ENCODE data around the gene THOC2. TPM values are rescaled to one million over a fixed set of nuclear protein-coding genes. Genes with fewer than 3 reads are reported as not detected.
"Not testable (repeated sequence)": the region's sequence is repeated elsewhere in the genome, so short reads cannot be mapped to it uniquely, and the experiment has no call there.

Gene THOC2, protein sequence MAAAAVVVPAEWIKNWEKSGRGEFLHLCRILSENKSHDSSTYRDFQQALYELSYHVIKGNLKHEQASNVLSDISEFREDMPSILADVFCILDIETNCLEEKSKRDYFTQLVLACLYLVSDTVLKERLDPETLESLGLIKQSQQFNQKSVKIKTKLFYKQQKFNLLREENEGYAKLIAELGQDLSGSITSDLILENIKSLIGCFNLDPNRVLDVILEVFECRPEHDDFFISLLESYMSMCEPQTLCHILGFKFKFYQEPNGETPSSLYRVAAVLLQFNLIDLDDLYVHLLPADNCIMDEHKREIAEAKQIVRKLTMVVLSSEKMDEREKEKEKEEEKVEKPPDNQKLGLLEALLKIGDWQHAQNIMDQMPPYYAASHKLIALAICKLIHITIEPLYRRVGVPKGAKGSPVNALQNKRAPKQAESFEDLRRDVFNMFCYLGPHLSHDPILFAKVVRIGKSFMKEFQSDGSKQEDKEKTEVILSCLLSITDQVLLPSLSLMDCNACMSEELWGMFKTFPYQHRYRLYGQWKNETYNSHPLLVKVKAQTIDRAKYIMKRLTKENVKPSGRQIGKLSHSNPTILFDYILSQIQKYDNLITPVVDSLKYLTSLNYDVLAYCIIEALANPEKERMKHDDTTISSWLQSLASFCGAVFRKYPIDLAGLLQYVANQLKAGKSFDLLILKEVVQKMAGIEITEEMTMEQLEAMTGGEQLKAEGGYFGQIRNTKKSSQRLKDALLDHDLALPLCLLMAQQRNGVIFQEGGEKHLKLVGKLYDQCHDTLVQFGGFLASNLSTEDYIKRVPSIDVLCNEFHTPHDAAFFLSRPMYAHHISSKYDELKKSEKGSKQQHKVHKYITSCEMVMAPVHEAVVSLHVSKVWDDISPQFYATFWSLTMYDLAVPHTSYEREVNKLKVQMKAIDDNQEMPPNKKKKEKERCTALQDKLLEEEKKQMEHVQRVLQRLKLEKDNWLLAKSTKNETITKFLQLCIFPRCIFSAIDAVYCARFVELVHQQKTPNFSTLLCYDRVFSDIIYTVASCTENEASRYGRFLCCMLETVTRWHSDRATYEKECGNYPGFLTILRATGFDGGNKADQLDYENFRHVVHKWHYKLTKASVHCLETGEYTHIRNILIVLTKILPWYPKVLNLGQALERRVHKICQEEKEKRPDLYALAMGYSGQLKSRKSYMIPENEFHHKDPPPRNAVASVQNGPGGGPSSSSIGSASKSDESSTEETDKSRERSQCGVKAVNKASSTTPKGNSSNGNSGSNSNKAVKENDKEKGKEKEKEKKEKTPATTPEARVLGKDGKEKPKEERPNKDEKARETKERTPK (N-terminal part only)
- 64.9 TPM for total RNA-seq (2013)
- 10 to 100 TPM; 12.5 to 44.7 (median 21.4) TPM for polyA plus RNA-seq
- 22.6 and 23.0 TPM in 2 replicates for polyA minus RNA-seq
- total RNA-seq: 41.2 to 126 (median 95.2) reads per million in 11 experiments

DNA sequence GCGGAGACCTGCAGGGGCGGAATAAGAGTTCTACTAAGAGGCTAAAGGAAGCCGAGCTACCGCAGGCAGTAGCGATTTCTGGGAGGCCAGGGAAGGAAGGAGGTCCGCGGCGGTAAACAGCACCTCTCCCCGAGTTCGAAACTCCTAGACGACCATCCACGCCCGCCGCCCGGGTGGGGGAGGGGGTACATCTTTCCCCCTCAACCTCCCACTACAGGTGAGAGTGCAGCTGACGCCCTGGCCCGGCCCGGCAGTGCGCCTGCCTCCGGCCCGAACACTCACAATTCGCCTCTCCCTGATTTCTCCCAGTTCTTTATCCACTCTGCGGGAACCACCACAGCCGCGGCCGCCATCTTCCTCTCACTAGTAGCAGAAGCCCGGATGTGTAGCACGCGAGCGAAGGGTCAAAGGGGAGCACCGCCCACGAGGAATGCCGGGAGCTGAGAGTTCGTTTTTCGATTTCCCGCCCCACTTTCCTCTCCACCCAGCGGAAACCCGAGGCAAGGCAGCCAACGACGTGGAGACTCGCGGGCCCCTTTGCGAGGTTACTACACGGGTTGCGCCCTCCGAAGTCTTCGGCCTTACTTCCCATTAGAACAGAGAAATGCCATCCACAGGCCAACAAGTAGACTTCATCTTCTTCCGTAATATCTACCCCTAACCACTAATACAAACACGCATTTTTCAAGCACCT lies at the start of gene THOC2:
TSS of gene THOC2 (minus strand) at position 383 of the 694 bp plus-strand sequence. CDS start at position 353, 30 bp downstream.
- H3K4me3 Mint-ChIP-seq: peak within 1 kb of the TSS; percentile 94 to 95
- peaks cover 0 to 17% (median 11%) of the 10 kb centered on the region in 7 donors for H3K9me3 Mint-ChIP-seq
- H4K20me1 ChIP-seq (ENCODE audit: insufficient read depth, low read length): peaks cover 18% of the 10 kb centered on the region
- TF ChIP-seq, protein P1, sequence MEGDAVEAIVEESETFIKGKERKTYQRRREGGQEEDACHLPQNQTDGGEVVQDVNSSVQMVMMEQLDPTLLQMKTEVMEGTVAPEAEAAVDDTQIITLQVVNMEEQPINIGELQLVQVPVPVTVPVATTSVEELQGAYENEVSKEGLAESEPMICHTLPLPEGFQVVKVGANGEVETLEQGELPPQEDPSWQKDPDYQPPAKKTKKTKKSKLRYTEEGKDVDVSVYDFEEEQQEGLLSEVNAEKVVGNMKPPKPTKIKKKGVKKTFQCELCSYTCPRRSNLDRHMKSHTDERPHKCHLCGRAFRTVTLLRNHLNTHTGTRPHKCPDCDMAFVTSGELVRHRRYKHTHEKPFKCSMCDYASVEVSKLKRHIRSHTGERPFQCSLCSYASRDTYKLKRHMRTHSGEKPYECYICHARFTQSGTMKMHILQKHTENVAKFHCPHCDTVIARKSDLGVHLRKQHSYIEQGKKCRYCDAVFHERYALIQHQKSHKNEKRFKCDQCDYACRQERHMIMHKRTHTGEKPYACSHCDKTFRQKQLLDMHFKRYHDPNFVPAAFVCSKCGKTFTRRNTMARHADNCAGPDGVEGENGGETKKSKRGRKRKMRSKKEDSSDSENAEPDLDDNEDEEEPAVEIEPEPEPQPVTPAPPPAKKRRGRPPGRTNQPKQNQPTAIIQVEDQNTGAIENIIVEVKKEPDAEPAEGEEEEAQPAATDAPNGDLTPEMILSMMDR (IDR thresholded peaks at IDR 0.05): peak; percentile 7
- peaks cover 0 to 2% of the 10 kb centered on the region in 2 donors for H3K36me3 Mint-ChIP-seq
- H3K4me1 ChIP-seq (ENCODE audit: control insufficient read depth in 1 of 2, insufficient read depth in 2 of 2, low read length in 2 of 2): peaks cover 16 to 24% of the 10 kb centered on the region in 2 donors
- H3K27ac ChIP-seq (ENCODE audit: low read depth in 1 of 2, low read length in 2 of 2): peak within 1 kb of the TSS; percentile 74 to 85
- H2AFZ ChIP-seq (ENCODE audit: insufficient read depth, low read depth, low read length, poor library complexity, severe bottlenecking): peak within 1 kb of the TSS; percentile 78
- H3K27me3 Mint-ChIP-seq (ENCODE audit: low read depth in 3 of 3): peaks cover 0 to 6% (median 0%) of the 10 kb centered on the region in 3 donors
- H3K36me3 ChIP-seq (replicated peaks in 1 of 2; ENCODE audit: control insufficient read depth in 1 of 2, insufficient read depth in 2 of 2, low read length in 2 of 2): no peaks in the 10 kb centered on the region
- H3K4me1 Mint-ChIP-seq: peaks cover 35% of the 10 kb centered on the region
- peak; percentile 73 to 77 (median 75) for DNase-seq
- H3K27ac Mint-ChIP-seq: peak within 1 kb of the TSS; percentile 88 to 94 (median 92)
- peaks cover 51% of the 10 kb centered on the region for H3K79me2 ChIP-seq (ENCODE audit: insufficient read depth, low read length)
- intact Hi-C loops (cut with micrococcal nuclease): no loop called here
- peak within 1 kb of the TSS; percentile 81 to 93 (median 89) for H3K4me3 ChIP-seq (replicated peaks in 1 of 3; ENCODE audit: low read depth in 2 of 3, low read length in 3 of 3)
- H3K9me3 ChIP-seq (replicated peaks in 1 of 2; ENCODE audit: control insufficient read depth in 1 of 2, insufficient read depth in 1 of 2, low read length in 2 of 2): no peaks in the 10 kb centered on the region
- peak within 1 kb of the TSS; percentile 86 for H3K4me2 ChIP-seq (replicated peaks; ENCODE audit: extremely low read depth, low read length, poor library complexity, severe bottlenecking)
- H3K27me3 ChIP-seq (ENCODE audit: control insufficient read depth in 2 of 2, insufficient read depth in 2 of 2, low read length in 2 of 2): no peaks in the 10 kb centered on the region
- 0% methylated on average over 12 of the region's 49 CpGs for WGBS (ENCODE audit: insufficient coverage)
- peak within 1 kb of the TSS; percentile 74 for H3K9ac ChIP-seq (ENCODE audit: insufficient read depth, low read length, poor library complexity, severe bottlenecking)

DNA sequence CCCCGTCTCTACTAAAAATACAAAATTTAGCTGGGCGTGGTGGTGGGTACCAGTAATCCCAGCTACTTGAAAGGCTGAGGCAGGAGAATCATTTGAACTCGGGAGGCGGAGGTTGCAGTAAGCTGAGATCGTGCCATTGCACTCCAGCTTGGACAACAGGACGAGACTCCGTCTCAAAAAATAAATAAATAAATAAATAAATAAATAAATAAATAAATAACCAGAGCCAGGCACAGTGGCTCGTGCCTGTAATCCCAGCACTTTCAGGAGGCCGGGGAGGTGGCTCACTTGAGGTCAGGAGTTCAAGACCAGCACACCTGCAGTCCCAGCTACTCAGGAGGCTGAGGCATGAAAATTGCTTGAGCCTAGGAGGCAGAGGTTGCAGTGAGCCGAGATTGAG lies 48.9 kb upstream of the THOC2 start:
- intact Hi-C loops (cut with micrococcal nuclease); H4K20me1 ChIP-seq (ENCODE audit: insufficient read depth, low read length); H3K79me2 ChIP-seq (ENCODE audit: insufficient read depth, low read length); H3K4me3 Mint-ChIP-seq; H3K9me3 ChIP-seq (replicated peaks in 1 of 2; ENCODE audit: control insufficient read depth in 1 of 2, insufficient read depth in 1 of 2, low read length in 2 of 2); H3K27me3 Mint-ChIP-seq (ENCODE audit: low read depth in 3 of 3); H3K9me3 Mint-ChIP-seq; H3K4me1 Mint-ChIP-seq; H3K27ac Mint-ChIP-seq; H3K4me2 ChIP-seq (replicated peaks; ENCODE audit: extremely low read depth, low read length, poor library complexity, severe bottlenecking); H2AFZ ChIP-seq (ENCODE audit: insufficient read depth, low read depth, low read length, poor library complexity, severe bottlenecking); DNase-seq; H3K4me3 ChIP-seq (replicated peaks in 1 of 3; ENCODE audit: low read depth in 2 of 3, low read length in 3 of 3); H3K9ac ChIP-seq (ENCODE audit: insufficient read depth, low read length, poor library complexity, severe bottlenecking); H3K27me3 ChIP-seq (ENCODE audit: control insufficient read depth in 2 of 2, insufficient read depth in 2 of 2, low read length in 2 of 2); H3K36me3 Mint-ChIP-seq; H3K27ac ChIP-seq (ENCODE audit: low read depth in 1 of 2, low read length in 2 of 2); H3K36me3 ChIP-seq (replicated peaks in 1 of 2; ENCODE audit: control insufficient read depth in 1 of 2, insufficient read depth in 2 of 2, low read length in 2 of 2); H3K4me1 ChIP-seq (ENCODE audit: control insufficient read depth in 1 of 2, insufficient read depth in 2 of 2, low read length in 2 of 2): not testable (repeated sequence)
- 100% methylated on average over 2 of the region's 10 CpGs for WGBS (ENCODE audit: insufficient coverage)

All from CD14-positive monocyte (primary cell).